Measurements from ENCODE around the gene TRPC4.

TRPC4 gene

DNA sequence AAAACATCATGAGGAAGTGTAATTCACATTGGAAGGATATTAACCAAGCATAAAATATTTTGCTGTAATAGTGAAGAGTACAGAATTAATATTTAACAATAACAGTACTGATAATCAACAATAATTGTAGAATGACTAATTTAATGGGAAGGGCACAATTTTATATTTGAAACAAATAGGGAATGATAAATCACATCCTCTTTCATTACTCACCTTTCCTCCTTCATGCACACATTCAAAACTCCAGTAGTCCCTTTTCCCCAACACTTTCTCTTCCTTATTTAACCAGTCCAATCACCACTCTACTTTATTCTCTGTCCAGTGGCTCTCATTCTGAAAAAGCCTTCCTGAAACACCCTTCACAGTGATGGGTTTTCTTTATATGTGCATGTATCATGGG, 160.3 kb downstream of the TRPC4 start:
- DNase-seq = no peak

DNA sequence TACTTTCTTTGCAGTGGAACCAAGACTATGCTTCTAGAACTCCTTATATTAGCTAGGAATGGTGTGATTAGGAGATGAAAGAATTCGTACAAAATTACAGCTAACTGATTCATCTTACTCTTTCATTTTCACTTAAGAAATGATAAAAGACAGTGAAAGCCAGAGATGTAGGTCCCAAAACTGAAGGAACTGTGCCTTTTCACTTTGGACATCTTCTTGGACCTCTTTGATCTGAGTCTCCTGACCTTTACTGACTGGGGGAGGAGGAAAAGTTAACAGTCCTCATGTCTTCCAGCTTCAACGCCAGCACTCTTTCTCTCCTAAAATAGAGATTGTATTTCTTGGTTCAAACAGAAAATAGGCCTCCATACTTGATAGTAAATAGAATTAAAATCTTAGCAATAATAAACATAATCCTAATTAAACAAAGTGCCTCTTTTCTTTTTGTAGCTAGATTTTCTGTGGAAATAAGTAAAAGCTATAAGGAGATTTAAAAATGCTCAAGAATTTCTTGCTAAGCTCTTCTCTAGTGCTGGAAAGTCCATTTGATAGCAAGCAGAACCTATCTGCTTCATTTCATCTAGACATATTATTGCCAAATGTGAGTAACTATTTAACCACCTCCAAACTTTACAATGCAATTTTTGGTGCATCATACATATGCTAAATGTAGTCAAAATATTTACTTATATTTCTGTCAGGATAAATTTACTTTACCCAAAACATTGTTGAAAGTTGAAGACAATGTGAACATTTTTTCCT, 161.7 kb downstream of the TRPC4 start:
- DNase-seq = no peak

GRCh38 chr13:37706041-37706440, 163.5 kb downstream of the TRPC4 start:
- no peak for DNase-seq

DNA sequence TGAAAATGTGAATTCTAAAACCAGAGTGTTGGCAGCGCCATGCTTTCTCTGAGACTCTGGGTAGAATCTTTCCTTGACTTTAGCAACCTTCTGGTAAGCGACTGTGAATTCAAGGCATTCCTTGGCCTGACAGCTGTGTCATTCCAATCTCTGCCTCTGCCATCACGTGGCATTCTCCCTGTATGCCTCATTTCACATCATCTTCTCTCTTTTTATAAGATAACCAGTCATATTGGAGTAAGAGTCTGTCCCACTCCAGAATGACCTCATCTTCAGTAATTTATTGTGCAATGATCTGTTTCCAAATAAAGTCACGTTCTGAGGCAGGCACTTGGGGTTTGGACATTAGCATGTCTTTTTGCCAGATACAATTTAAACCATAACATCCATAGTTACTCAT, 167.6 kb downstream of the TRPC4 start:
- DNase-seq = no peak

GRCh38 chr13:37701306-37701705, 168.3 kb downstream of the TRPC4 start:
- no peak for DNase-seq

GRCh38 chr13:37700887-37701286, 168.7 kb downstream of the TRPC4 start:
- DNase-seq = no peak

DNA sequence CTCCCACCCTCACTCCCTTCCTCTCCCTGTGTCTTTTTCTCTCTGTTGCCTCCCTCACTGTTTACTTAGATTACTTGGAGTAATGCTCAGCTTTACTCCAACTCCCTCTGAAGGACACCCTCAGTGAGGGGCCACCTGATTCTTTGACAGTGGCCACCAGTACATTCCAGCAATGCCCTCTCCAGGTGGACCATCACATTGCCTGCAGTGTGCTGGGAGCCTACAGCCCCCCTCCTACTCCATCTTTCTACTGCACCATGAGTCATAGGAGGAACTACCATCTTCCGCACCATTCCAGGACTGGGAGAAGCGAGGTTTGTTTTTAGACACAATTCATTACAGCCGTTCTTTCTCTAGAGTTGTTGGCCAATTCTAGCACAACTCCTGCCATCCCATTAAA, 174.4 kb downstream of the TRPC4 start:
- no peak for DNase-seq

DNA sequence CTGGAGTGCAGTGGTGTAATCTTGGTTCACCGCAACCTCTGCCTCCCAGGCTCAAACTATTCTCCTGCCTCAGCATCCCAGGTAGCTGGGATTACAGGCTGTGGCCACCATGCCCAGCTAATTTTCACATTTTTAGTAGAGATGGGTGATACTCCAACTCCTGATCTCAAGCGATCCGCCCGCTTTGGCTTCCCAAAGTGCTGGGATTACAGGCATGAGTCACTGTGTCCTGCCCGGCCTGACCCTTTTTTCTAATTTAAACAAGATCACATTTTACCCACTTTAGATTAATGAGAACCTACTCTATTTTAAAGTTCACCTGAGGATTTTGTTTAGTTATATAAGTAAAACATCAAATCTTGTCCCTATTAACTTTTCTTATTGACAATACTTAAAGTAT, 179.2 kb downstream of the TRPC4 start:
- DNase-seq = no peak

DNA sequence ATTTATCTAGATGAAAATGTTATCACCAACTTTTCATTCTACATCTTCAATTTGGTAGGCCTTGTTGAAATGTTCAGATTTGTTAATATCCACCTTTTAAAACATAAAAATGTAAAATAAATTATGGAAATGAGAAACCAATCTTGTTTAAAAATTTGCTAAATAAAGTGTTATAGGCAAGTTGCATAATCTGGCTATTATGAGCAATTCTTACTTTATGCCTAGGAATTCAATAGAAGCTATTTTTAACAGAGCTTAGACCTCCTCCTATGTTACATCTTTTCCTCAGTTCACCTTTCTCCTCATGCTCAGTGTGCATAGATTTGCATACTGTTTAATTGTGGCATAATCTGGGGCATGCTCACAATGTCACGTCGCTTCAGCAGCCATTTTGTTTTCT, 183.1 kb downstream of the TRPC4 start:
- no peak for DNase-seq

- no peak for DNase-seq
These were observed 184.4 kb downstream of the TRPC4 start for GRCh38 chr13:37685206-37685605.

- no peak for DNase-seq
These were observed 187.1 kb downstream of the TRPC4 start for GRCh38 chr13:37682496-37682895.

- DNase-seq = no peak
These were observed 188.1 kb downstream of the TRPC4 start for GRCh38 chr13:37681281-37682032.

DNA sequence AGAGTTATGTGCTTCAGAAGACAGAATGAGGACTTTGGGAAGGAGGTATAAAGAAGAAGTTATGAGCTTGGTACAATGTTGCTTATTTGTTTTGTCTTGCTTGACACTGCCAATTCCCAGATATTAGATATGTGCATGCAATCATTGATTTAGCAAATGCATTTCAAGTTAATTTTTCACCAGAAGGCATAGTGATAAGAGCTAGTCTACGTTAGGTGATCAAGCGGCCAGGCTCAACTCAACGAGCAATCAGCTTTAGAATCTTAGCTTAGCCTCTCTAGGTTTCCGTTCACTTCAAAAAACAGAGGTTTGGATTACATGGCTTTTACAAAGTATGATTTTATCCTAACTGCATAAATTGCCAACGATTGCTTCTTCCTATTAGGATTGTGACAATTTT, 189.4 kb downstream of the TRPC4 start:
- no peak for DNase-seq

GRCh38 chr13:37679043-37679442, 190.5 kb downstream of the TRPC4 start:
- no peak for DNase-seq

GRCh38 chr13:37669845-37670244, 199.7 kb downstream of the TRPC4 start:
- no peak for DNase-seq

DNA sequence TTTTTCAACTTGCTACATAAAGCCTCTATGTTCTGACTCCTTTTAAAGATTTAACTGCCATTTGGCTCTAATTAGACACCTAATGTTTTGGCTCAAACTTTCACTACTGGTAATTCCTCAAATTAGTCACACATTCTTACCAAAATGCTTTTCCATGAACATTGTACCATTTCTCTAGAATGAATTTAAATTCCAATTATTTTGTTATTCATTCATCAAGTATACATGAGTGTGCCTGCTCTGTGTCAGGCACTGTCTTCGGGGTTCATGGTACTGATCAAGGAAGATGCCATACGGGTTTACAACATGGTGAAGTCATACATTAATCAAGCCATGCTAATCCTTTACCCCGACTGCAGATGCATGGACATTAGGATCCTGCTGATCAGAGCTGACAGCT, 201.9 kb downstream of the TRPC4 start:
- no peak for DNase-seq

GRCh38 chr13:37666036-37666435, 203.5 kb downstream of the TRPC4 start:
- DNase-seq = no peak

DNA sequence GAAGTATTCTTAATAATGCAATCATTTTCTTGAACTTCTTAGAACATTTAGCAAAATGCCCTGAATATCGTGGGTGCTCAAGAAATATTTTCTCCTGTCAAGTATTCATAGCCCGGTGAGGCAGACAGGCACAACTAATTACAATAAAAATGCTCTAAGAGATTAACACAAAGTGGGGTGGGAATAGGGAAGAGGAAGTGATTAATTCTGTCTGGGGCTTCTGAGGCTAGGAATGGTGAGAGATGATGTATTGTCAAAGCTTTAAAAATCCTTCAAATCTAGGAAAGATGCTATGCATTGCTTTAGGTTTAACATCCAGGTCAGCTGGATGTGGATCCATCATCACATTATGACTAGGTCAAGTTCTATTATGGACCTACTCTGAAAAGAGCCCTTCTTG, 204.2 kb downstream of the TRPC4 start:
- DNase-seq = no peak

DNA sequence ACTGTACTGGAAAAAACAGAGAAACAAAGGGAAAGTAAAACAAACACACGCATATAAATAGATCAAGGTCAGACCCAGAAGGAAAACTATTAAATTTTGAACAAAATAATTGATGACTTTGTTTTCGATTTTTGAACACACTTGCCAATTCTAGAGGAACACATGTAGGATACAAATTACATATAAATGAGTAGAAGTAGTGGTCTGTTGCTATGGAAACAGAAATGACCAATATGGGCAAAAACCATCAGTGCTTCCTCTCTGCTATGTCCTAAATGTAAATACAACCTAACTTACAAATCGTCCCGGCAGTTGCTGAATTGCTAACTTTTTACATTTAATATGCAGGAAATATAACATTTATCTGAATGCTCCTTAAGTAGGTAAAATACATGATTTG, 205.8 kb downstream of the TRPC4 start:
- DNase-seq = no peak

DNA sequence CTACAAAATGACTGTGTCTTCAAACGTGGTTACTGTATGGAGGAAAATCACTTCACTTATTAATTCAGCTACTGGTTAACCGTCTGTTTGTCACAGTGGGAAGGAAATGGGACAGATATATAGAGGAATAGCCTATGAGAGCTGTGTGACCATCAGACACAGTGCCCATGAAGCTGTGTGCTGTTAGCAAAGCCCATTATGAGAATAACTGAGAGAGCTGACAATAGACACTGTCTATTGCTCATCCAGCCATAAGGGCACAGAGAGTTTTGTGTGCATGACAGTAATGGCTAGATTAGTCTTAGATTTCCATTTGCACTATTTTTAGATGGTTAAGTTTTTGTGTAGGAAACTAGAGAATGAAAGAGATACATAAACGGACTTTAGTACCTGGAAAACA, 206.9 kb downstream of the TRPC4 start:
- no peak for DNase-seq

- no peak for DNase-seq
These were observed 211.6 kb downstream of the TRPC4 start for GRCh38 chr13:37657956-37658355.

DNA sequence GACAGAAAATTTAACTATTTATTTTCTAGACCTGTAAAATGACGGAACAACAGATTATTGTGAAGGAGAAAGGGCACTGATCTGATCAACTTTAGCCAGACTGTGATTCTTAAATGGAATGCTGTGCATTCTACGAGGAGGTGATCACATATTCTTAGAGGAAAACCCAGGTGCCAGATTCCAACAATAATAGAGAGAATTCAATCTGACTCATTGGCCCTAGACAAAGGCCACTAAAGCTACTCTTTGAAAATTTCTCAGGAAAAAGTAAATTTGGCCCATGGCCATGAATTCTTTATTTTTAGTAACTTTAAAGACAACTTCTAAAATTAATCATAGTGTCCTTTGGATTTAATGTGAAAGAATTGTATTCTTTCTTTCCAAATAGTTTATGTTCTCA, 212.4 kb downstream of the TRPC4 start:
- no peak for DNase-seq

- no peak for DNase-seq
These were observed 213.2 kb downstream of the TRPC4 start for GRCh38 chr13:37656247-37656940.

GRCh38 chr13:37652596-37652995, 217.0 kb downstream of the TRPC4 start:
- no peak for DNase-seq
